ENCODE measurements around the gene TEX261. TPM values are rescaled to one million over a fixed set of nuclear protein-coding genes. Genes with fewer than 3 reads are reported as not detected.

TEX261 gene
- total RNA-seq, 4 donors from 2014 or later: 24.6 to 41.0 (median 34.9) TPM

DNA sequence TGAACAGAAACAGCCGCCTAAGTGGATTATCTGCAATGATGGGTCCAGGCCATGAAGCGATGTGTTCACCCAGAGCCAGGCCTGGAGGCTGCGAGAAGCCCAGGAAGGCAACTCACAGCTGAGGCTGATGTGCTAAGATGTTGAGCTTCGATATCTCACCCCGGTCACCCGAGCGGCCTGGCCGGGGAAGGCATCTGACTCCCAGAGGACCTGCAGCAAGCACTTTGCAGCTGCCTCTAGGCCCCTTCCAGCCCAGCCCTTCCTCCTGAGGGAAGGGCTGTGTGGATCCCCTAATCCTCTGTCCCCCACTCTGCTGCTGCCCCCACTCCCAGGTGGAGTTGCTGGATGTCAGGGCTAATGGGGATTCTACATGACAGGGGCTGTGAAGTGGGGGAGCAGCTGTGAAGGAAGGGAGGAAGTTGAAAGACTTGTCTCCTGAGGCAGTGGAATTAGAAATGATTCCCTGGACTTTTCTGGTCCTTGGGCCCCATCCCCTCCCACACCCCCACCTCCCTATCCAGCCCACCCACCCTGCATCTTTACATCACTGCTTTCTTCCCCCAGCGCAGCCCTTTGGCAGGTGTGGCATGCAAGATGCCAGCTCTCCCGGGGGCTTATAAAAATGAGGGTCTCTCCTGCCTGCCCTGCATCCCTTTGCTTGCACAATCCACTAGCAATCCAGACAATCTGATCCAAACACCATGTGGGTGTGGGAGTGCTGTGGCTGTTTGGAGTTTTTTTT, 54.7 kb downstream of the TEX261 start:
- Histone ChIP-seq H3K9me3 (no peaks in the 10 kb centered on the region), H3K4me3 (no peak overlapping the region), H3K36me3 (no peaks in the 10 kb centered on the region), H3K4me1 (no peaks in the 10 kb centered on the region), H3K27me3 (peaks cover 47% of the 10 kb centered on the region), H3K27ac (no peak overlapping the region)
- ATAC-seq: no peak
- WGBS, 2 donors (ENCODE audit: low coverage in 1 of 2): 78% methylated on average over 7 of the region's 10 CpGs; no CpG with 5 or more reads in 1 of the 2 donors
- TF ChIP-seq POLR2AphosphoS5 (IDR thresholded peaks at IDR 0.05) (no peak), EP300 (IDR thresholded peaks at IDR 0.05) (no peak), POLR2A (IDR thresholded peaks at IDR 0.05) (no peak)
- TF ChIP-seq, protein P1, sequence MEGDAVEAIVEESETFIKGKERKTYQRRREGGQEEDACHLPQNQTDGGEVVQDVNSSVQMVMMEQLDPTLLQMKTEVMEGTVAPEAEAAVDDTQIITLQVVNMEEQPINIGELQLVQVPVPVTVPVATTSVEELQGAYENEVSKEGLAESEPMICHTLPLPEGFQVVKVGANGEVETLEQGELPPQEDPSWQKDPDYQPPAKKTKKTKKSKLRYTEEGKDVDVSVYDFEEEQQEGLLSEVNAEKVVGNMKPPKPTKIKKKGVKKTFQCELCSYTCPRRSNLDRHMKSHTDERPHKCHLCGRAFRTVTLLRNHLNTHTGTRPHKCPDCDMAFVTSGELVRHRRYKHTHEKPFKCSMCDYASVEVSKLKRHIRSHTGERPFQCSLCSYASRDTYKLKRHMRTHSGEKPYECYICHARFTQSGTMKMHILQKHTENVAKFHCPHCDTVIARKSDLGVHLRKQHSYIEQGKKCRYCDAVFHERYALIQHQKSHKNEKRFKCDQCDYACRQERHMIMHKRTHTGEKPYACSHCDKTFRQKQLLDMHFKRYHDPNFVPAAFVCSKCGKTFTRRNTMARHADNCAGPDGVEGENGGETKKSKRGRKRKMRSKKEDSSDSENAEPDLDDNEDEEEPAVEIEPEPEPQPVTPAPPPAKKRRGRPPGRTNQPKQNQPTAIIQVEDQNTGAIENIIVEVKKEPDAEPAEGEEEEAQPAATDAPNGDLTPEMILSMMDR (IDR thresholded peaks at IDR 0.05): no peak

DNA sequence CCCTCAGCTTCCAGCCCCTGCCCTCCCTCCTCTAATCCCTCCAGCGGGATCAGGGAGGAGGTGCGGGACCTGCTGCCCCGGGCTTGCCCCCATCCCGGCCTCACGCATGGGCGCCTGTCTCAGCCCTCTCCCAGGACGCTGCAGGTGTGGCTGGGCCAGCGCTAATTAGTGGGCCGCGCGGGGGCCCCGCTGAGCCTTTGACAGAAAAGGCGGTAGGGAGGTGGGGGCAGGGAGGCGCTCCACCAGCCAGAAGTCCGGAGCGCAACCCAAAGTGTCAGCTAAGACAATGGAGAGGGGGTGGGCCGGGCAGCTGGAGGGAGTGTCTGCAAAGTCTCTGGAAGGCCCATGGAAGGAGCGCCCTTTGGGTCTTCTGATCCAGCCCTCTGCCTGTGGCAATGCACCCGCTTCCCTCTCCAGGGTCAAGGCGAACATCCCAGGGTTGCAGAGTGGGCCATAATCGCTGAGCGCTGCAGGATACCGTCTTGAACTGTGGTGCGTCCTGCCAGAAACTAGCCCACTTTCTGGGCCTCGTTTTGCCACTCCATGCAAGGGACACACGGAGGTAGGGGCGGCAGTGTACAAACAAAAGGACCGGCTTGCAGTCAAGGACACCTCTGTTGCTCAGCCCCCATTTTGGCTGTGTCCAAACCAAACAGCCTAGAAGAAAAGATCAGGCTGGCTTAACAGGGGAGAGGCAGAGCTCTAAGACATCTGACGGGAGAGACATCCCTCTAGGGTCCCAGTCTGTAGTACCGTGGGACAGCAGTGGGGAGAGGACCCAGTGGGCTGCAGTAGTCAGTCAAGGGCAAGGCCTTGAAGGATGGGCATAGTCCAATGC, 55.5 kb downstream of the TEX261 start:
- Histone ChIP-seq H3K36me3 (no peaks in the 10 kb centered on the region), H3K27ac (no peak overlapping the region), H3K9me3 (no peaks in the 10 kb centered on the region), H3K4me1 (no peaks in the 10 kb centered on the region), H3K4me3 (no peak overlapping the region), H3K27me3 (peaks cover 45% of the 10 kb centered on the region)
- TF ChIP-seq EP300 (IDR thresholded peaks at IDR 0.05) (no peak), POLR2AphosphoS5 (IDR thresholded peaks at IDR 0.05) (no peak), POLR2A (IDR thresholded peaks at IDR 0.05) (no peak)
- TF ChIP-seq, protein P1 (IDR thresholded peaks at IDR 0.05): no peak
- WGBS, 2 donors (ENCODE audit: low coverage in 1 of 2): 59% methylated on average over 6 of the region's 30 CpGs; no CpG with 5 or more reads in 1 of the 2 donors
- no peak for ATAC-seq

DNA sequence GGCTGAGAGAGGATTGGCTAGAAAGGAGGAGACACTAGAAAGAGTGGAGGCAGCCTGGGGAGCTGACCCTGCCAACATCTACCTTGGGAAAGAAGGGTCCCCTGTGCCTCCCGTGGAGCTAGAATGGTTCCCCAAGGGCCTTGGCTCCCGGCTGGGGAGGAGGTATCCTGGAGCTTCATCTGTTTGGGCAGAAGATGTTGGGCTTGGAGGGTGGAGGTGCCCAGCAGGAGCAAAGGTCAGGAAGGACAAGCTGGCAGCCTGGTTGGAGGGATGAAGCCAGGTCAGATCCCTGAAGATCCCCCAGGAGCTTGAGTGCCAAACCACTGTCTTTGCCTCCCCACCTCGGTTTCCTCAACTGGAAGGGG, 56.1 kb downstream of the TEX261 start:
- 40 to 45% methylated on average over 1 to 3 of the region's 3 CpGs for WGBS, 2 donors (ENCODE audit: low coverage in 1 of 2)
- Histone ChIP-seq H3K4me1 (no peaks in the 10 kb centered on the region), H3K4me3 (no peak overlapping the region), H3K36me3 (no peaks in the 10 kb centered on the region), H3K27me3 (peaks cover 42% of the 10 kb centered on the region), H3K9me3 (no peaks in the 10 kb centered on the region), H3K27ac (no peak overlapping the region)
- no peak for ATAC-seq
- TF ChIP-seq, protein P1 (IDR thresholded peaks at IDR 0.05): no peak
- TF ChIP-seq POLR2A (IDR thresholded peaks at IDR 0.05): no peak
- TF ChIP-seq POLR2AphosphoS5 (IDR thresholded peaks at IDR 0.05): no peak
- TF ChIP-seq EP300 (IDR thresholded peaks at IDR 0.05): no peak

DNA sequence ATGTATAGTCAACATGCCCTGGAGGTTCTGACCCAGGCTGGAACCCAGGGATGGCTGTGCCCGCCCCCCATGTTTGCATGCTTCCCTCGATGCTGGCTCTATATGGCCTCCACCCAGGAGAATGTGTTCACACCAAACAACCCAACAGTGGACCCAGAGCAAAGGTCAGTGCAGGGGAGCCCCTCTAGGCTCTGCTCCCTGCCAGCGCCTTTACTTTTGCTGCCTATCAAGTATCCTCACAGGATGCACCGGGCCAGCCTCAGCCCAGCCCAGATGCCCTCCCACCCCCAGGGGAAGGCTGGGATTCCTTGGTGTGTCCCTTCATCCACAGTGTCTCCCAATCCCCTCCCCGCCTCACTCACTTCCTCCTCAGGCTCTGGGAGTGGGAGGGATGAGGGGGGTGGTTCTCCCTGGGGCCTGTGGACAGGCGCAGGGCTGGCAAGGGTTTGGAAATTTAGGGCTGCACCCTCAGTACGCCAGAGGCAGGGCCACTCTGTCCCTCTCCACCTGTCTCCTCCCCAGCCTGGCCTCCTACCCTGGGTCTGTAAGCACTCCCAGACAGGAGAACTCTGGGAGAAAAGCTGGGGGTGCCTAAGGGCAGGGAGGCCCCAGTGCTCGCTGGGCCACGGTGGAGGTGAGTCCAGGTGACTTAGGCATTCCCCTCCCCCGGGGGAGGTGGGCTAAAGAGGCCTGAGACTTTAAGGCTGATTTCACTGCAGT, 56.6 kb downstream of the TEX261 start:
- Histone ChIP-seq H3K27me3 (peaks cover 41% of the 10 kb centered on the region), H3K27ac (no peak overlapping the region), H3K4me1 (no peaks in the 10 kb centered on the region), H3K9me3 (no peaks in the 10 kb centered on the region), H3K36me3 (no peaks in the 10 kb centered on the region), H3K4me3 (no peak overlapping the region)
- TF ChIP-seq POLR2AphosphoS5 (IDR thresholded peaks at IDR 0.05): no peak
- TF ChIP-seq, protein P1 (IDR thresholded peaks at IDR 0.05): no peak
- no peak for TF ChIP-seq POLR2A (IDR thresholded peaks at IDR 0.05)
- no peak for TF ChIP-seq EP300 (IDR thresholded peaks at IDR 0.05)
- 100% methylated on average over 1 of the region's 10 CpGs; no CpG with 5 or more reads in 1 of the 2 donors for WGBS, 2 donors (ENCODE audit: low coverage in 1 of 2)
- no peak for ATAC-seq

Data from gastroesophageal sphincter (tissue), 4 donors.